GM12892 (cell line): Measurements from ENCODE around the gene CDH16.

Experiments used
- POLR2A ChIP-seq: IDR thresholded peaks from 2 replicates; pipeline ENCODE4 v1.6.1; 2011; ENCODE audit warnings: low read depth, low read length, control low read depth
- POLR2AphosphoS5 ChIP-seq: IDR thresholded peaks from 2 replicates; pipeline ENCODE4 v1.6.1; 2011; ENCODE audit warnings: low read depth, low read length, control low read depth
- TAF1 ChIP-seq: IDR thresholded peaks from 2 replicates; pipeline ENCODE4 v1.6.1; 2011; ENCODE audit warnings: low read depth, mild to moderate bottlenecking, control low read depth, low read length, borderline replicate concordance

GRCh38 chr16:66943426-66944053 is 24.9 kb upstream of the CDH16 start:
- TF ChIP-seq TAF1 (no peak), POLR2AphosphoS5 (no peak), POLR2A (no peak)
